HG03460 (cell line): ENCODE data around the gene H1-8.
"Not testable (repeated sequence)": the region's sequence is repeated elsewhere in the genome, so short reads cannot be mapped to it uniquely, and the experiment has no call there.

Source experiments
- ATAC-seq: cut with Tn5 transposase; IDR thresholded peaks from one replicate; pipeline ENCODE4 v1.9.1; 2021; ENCODE audit not compliant: unreplicated experiment

The H1-8 gene

DNA sequence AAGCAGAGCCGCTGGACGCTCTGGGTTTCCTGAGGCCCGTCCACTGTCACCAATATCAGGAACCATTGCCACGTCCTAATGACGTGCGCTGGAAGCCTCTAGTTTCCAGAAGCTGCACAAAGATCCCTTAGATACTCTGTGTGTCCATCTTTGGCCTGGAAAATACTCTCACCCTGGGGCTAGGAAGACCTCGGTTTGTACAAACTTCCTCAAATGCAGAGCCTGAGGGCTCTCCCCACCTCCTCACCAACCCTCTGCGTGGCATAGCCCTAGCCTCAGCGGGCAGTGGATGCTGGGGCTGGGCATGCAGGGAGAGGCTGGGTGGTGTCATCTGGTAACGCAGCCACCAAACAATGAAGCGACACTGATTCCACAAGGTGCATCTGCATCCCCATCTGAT lies 11.3 kb upstream of the H1-8 start:
- ATAC-seq, result no peak

DNA sequence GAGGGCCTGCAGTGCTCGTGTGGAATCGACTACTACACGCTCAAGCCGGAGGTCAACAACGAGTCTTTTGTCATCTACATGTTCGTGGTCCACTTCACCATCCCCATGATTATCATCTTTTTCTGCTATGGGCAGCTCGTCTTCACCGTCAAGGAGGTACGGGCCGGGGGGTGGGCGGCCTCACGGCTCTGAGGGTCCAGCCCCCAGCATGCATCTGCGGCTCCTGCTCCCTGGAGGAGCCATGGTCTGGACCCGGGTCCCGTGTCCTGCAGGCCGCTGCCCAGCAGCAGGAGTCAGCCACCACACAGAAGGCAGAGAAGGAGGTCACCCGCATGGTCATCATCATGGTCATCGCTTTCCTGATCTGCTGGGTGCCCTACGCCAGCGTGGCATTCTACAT lies 10.7 kb upstream of the H1-8 start:
- ATAC-seq, result no peak

DNA sequence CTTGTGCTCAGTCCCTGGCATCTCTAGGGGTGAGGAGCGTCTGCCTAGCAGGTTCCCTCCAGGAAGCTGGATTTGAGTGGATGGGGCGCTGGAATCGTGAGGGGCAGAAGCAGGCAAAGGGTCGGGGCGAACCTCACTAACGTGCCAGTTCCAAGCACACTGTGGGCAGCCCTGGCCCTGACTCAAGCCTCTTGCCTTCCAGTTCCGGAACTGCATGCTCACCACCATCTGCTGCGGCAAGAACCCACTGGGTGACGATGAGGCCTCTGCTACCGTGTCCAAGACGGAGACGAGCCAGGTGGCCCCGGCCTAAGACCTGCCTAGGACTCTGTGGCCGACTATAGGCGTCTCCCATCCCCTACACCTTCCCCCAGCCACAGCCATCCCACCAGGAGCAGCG lies 9.6 kb upstream of the H1-8 start:
- ATAC-seq, result no peak

DNA sequence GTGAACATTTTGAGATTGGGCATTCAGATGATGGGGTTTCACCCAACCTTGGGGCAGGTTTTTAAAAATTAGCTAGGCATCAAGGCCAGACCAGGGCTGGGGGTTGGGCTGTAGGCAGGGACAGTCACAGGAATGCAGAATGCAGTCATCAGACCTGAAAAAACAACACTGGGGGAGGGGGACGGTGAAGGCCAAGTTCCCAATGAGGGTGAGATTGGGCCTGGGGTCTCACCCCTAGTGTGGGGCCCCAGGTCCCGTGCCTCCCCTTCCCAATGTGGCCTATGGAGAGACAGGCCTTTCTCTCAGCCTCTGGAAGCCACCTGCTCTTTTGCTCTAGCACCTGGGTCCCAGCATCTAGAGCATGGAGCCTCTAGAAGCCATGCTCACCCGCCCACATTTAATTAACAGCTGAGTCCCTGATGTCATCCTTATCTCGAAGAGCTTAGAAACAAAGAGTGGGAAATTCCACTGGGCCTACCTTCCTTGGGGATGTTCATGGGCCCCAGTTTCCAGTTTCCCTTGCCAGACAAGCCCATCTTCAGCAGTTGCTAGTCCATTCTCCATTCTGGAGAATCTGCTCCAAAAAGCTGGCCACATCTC lies 8.4 kb upstream of the H1-8 start:
- no peak for ATAC-seq

DNA sequence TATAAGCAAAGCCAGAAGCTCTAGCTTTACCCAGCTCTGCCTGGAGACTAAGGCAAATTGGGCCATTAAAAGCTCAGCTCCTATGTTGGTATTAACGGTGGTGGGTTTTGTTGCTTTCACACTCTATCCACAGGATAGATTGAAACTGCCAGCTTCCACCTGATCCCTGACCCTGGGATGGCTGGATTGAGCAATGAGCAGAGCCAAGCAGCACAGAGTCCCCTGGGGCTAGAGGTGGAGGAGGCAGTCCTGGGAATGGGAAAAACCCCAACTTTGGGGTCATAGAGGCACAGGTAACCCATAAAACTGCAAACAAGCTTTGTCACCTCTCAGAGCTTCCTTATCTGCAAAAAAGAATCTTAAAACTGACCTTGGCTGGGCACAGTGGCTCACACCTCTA lies 7.9 kb upstream of the H1-8 start:
- no peak for ATAC-seq

DNA sequence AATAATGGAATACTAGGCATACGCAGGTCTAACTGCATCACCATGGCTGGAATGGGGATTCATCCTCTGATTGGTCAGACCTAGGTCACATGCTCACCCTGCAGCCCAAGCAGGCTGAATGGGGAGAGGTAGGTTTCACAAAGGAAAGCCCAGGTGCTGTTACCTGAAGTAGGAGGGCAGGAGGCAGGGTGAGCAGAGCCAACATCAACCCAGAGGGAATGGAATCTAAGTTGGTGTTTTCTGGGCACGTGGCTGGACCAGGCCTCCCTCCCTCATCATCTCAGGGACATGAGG lies 6.7 kb upstream of the H1-8 start:
- no peak for ATAC-seq

DNA sequence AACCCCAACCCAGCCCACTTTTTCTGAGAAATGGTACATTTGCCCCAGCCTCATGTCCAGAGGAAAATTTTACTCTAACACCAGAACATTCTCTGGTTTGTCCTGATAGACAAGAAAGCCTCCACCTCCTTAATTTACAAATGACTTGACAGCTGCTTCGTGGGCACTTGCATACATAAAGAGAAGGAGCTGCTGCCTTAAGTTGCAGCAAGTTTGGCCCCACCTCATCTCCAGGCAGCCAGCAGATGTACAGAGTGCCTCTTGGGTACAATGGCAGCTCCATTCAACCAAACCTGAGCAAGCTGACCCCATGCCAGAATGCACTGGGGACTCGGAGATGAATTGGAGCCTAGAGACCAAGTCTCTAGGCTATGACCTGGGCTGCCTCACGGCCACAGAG lies 6.2 kb upstream of the H1-8 start:
- no peak for ATAC-seq

DNA sequence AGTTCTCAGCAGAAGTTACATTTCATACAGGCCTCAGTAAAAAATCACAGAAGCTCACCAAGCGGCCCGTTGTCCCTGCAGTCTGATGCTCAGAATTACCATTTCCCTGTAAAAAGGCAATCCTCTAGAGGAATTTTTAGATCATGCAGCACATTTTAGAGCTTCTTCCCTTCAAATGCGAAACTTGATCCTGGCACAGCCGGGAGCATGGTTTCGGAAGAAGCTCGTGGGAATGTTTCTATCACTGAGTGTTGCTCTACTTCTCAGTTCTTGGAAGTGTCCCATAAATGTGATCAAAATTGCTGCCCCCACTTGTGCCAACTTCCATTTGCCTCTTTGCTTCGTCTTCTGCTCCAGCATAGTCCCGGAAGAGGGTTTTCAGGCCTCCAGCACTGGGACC lies 3.8 kb upstream of the H1-8 start:
- ATAC-seq, result no peak

DNA sequence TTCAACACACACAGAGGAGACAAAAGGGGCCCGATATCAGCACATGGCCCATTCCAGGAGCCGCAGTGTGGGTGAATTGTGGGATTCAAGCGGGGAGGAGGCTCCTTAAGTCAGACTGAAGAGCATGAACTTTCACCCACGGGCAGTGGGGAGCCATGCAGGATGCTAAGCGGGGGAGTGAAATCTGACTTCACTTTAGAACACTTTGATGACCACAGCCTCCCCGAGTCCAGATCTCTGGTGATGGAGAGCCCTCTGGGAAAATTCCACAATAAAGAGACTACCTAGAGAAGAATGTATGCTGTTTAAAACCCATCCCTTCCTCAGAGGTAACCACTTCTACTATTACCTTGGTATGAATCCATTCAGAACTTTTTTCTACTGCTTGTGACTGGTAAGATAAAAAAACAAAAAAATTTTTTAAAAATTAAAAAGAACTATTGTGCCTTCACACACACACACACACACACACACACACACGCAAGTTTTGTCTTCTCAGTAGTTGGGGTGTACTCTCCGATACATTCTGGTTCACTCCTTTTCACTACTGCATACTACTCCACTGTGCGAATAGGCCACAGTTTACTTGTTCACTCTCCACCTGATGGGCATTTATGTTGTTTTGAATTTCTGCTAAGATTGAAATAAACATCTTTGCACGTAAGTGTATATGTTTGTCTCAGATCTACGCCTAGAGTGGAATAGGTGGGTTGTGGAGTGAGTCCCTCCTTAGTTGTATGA lies 2.0 kb upstream of the H1-8 start:
- no peak for ATAC-seq

DNA sequence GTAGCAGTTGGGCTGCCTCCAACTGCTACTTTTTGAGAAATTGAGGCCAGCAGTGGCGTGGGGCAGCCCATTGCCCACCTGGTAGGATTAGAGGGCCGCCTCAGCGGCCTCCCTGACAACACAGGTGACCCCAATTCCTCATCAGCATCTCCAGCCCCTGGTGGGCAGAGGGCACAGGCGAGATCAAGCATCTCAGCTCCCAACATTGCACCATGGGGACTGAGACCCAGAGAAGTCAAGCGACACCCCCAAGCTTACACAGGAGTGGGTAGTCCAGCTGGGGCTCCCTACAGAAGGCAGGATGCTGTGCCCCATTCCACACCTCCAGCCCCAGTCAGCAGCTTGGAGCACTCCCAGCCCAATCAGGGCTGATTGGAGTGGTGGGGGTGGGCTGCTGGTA lies 228 bp upstream of the H1-8 start:
- no peak for ATAC-seq

DNA sequence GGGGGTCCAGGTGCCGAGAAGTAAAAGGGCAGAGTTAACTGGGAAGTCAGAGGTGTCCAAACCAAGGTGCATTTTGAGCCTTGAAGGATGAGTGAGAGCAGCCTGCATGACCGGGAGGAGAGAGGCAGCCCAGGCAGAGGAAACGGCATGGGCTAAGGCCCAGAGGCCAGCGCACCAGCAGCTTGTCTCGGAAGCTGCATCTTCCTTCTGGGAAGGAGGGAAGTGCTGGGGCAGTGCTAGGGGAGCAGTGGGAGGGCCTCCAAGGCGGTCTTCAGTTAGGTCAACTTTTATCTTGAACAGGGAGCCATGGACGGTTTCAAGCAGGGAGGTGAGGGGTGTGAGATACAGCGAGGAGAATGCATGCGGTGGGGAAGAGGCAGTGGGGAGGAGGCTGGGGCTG lies 1.0 kb downstream of the H1-8 start:
- ATAC-seq, result no peak

DNA sequence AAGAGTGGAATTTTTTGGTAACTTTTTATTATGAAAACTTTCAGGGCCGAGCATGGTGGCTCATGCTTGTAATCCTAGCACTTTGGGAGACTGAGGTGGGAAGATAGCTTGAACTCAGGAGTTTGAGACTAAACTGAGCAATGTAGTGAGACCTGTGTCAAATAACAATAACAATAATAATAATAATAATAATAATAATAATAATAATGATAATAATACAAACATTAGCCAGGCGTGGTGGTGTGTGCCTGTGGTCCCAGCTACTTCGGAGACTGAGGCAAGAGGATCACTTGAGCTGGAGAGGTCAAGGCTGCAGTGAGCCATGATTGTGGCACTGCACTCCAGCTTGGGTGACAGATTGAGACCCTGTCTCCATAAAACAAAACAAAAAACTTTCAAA lies 3.0 kb downstream of the H1-8 start:
- not testable (repeated sequence) for ATAC-seq

DNA sequence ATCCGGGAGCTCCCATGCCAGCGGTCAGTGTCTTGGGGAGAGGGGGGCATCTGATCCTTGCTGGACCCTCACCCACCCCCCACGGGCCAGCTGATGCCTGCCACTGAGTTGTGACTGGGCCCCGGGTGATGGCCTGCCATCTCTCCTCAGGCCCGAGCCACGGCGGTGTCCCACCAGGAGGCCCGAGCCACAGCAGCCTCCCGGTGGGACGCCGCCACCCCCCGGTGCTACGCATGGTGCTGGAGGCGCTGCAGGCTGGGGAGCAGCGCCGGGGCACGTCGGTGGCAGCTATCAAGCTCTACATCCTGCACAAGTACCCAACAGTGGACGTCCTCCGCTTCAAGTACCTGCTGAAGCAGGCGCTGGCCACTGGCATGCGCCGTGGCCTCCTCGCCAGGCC lies 4.3 kb downstream of the H1-8 start:
- no peak for ATAC-seq

DNA sequence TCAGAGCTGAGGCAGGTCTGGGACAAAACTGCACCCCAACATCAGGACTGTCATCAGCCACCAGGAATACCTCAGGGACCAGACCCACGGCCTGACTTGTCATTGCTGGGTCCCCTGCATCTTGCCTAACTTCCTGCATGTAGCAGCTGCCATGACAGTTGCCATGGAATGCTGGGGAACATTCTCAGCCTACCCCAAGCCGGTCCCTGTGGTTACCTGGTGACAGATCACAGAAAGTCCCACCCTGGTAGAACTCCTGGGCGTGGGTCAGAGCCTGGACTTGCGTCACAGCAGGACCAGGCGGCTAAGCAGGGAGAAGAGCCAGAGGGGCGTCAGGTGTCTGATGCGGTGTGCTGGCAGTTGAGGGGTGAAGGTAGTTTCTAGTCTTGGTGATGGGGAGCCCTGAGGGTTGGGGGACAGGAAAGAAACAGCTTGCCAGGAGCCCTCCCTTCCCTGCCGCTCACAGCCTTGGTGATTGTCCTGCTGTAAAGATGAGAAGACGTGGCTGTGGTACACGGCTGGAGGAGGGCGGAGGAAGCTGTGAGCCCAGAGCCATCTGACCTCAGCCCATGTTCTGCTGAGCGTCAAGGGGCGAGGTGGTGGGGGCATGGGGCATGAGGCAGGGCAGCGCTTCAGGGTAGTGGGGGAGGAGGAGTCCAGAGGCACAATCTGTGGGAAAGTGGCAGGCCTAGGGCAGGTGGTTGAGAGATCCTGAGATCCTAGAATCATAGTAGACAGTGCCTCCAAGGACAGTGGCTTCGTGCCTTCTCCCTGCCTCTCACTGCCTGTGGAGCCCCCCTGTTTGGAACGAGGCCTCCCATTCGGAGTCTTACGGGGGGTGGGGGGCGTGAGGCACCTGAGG lies 5.4 kb downstream of the H1-8 start:
- no peak for ATAC-seq

DNA sequence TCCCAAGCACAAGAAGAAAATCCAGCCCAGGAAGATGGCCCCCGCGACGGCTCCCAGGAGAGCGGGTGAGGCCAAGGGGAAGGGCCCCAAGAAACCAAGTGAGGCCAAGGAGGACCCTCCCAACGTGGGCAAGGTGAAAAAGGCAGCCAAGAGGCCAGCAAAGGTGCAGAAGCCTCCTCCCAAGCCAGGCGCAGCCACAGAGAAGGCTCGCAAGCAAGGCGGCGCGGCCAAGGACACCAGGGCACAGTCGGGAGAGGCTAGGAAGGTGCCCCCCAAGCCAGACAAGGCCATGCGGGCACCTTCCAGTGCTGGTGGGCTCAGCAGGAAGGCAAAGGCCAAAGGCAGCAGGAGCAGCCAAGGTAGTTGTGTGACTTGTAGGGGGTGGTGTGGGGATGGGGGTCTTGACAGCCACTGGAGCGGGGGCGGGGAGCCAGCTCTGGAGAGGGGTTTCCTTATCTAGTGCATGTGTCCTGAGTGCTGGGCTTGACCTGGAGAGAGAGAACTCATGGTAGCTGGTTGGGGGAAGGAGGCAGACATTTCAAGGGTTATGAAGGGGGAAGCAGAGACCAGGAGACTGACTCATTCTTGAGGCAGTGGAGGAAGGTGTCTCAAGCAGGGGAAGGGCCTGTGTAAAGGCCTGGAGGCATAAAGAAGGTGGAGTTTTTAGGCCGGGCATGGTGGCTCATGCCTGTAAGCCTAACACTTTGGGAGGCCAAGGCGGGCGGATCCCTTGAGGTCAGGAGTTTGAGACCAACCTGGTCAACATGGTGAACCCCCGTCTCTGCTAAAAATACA lies 6.2 kb downstream of the H1-8 start:
- ATAC-seq, result no peak

DNA sequence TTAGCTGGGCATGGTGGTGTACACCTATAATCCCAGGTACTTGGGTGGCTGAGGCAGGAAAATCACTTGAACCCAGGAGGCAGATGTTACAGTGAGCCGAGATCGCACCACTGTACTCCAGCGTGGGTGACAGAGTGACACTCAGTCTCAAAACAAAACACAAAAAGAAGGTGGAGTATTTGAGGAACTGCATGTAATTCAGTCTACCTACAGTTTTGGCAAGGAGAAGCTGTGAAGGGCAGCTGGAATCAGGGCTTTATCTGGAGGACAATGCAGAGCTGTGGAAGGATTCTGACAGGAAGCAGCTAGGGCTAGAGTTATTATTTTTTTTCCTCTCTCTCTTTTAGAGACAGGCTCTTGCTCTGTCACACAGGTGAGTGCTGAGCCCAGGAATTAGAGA lies 6.8 kb downstream of the H1-8 start:
- no peak for ATAC-seq

DNA sequence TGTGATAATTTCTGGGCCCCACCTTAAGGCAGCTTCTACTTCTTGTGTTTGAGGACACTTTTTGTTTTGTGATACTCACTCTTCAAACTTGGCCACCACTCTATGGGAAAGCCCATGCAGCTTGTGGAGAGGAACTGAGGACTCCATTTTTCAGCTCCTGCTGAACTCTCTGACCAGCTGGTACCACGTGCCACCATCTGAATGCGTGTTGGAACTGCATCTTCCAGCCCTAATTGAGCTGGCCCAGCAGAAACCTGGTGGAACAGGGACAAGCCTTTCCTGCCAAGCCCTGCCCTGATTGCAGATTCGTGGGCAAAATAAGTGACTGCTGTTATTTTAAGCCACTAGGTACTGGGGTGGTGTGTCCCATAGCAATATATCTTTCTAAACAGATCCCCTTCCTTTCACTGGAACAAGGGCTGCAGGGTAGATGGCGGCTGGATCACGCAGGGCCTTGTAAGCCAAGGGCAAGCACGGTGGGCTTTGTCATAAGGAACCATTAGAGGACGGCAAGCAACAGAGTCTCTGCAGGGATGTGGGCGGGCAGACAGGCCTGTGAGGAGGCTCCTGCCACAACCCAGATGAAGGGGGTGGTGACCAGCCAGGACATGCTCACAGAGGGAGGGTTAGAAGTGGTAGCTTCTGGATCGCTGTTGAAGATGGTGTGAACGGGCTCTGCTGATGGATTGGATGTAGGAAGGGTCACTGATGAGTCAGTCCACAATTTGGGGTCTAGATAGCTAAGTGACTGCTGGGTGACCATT lies 9.5 kb downstream of the H1-8 start:
- ATAC-seq, result no peak

DNA sequence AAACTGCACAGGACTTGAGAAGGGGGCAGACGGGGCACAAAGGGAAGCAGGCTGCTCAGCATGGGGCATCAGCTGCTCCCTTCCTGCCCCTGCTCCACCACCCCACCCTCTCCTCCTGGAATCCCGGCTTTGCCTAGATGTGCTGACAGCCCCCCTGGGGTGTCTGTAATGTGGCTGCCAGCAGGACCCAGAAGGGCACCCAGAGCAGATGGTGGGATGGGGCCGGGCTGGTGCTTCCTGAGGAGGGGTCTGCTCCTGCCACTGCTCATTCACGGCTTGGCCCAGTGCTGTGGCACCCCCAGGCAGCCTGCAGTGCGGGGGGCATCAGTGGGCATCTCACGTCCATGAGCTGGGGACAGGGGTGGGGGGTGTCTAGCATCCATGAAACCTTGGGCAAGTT lies 10.2 kb downstream of the H1-8 start:
- ATAC-seq, result no peak

DNA sequence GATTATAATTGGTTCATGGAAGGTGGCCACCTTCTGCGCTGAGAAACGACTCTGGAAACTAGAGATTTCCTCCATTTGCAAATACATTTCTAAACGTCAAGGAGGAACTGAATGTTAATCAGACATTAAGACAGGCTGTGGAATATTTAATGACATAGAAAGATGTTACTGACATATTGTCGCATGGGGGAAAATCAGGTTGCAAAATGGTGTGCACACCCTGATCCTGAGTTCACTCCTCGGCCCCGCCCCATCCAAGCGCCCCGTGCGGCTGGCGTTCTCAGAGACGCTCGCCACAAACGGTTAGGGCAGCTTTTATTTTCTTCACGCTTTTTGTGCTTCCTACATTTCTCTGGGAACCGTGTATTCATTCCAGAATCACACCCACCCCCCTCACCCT lies 10.7 kb downstream of the H1-8 start:
- ATAC-seq, result no peak

DNA sequence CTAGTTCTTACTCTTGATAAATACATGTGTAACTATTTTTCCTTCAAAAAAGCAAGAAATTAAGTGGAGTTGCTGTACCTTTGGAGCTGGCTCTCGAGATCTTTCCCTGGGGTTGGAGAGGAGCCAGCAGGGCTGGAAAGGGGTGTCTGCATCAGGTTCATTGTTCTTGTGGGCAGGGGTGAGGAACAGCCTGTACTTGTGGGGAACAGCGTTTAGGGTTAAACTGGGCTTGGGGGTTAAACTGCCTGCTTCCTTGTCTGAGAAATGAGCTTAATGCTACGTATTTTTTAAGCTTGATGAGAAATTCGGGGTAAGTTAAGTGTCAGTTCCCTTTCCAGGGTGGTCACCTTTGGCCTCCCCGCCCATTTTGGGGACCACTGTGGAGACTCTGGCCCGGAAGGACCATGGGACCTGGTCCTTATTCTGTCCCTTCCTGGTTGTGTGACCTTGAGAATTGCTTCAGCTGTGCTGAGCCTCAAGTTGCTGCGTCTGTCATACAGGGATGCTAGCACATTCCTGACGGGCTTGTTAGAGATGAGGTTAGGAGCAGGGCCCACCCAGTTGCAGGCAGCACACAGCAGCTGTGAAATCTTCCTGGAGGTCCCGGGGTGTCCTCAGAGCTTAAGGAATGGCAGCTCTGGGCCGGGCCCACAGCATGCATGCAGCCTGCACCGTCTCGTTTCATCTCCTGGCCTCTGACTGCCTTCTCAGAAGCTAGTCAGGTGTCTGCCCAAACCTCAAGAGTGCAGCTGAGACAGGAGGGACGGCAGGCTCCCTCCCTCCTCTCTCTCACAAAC lies 11.6 kb downstream of the H1-8 start:
- ATAC-seq, result no peak
